GM23338 (cell line): Measurements from ENCODE around the gene CRYL1.

ENCODE experiments used
- EZH2 ChIP-seq: fragments of 200-600 bp; sonication (generic); IDR thresholded peaks from one replicate; pipeline ENCODE4 v1.8.0; 2017; ENCODE audit warnings: antibody characterized with exemption, mild to moderate bottlenecking, low read depth; ENCODE audit not compliant: unreplicated experiment
- JUNB ChIP-seq: IDR thresholded peaks from one replicate; pipeline ENCODE4 v1.6.1; 2016; ENCODE audit warnings: antibody characterized with exemption; ENCODE audit not compliant: unreplicated experiment
- POLR2AphosphoS5 ChIP-seq: IDR thresholded peaks from 2 replicates; pipeline ENCODE4 v1.6.1; 2016; ENCODE audit warnings: antibody characterized with exemption, low read depth
- TF ChIP-seq, protein P1 (sequence below), 2 experiments: fragments of 200-600 bp in 1 of 2; sonication (generic) in 1 of 2; conservative IDR thresholded peaks; 2 replicates each; pipeline versions ENCODE4 v1.5.1 to v1.6.1; 2016 to 2017; ENCODE audit warnings: antibody characterized with exemption in 2 of 2, low read depth in 2 of 2, mild to moderate bottlenecking in 2 of 2, moderate library complexity in 1 of 2

DNA sequence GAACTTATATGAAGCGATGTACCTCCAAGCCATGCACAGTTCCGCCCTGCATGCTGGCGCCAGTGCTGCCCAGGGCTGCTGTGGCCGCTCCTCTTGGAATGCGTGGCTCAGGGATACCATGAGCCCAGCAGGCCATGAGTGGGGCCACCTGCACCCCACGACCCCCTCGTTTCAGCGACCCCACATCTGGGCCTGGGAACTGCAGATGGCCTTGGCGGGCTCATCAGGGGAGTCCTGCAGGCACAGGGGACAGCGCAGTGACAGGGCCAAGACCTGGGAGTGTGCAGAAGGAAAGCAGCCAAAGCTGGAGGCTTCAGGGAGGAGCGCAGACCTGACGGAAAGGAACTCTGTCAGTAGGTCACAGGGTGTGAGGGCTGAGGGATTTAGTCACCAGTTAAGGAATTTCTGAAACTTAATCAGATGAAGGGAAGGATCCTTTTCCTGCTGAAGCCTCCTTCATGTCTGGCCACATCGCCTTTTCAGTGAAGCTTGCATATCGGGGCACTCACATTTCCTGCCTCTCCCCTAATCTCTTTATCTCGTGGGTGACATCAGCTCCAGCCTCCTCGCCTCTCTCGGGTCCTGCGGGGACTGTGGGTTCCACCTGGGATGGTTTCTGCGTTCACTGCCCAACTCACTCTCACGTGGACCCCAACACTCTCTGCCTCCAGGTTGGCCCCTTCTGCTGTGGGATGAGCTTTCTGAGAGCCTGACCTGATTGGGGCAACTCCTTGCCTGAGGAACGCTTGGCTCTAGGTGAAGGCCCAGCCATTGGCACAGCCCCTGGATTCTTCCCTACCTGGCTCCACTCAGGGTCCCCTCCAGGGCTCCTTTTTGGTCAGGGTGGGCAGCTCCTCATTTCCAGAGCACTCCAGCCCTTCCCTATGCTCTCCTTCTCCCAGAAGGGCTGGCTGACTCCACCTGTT lies 123.5 kb downstream of the CRYL1 start:
- no peak for TF ChIP-seq JUNB
- TF ChIP-seq, protein P1, sequence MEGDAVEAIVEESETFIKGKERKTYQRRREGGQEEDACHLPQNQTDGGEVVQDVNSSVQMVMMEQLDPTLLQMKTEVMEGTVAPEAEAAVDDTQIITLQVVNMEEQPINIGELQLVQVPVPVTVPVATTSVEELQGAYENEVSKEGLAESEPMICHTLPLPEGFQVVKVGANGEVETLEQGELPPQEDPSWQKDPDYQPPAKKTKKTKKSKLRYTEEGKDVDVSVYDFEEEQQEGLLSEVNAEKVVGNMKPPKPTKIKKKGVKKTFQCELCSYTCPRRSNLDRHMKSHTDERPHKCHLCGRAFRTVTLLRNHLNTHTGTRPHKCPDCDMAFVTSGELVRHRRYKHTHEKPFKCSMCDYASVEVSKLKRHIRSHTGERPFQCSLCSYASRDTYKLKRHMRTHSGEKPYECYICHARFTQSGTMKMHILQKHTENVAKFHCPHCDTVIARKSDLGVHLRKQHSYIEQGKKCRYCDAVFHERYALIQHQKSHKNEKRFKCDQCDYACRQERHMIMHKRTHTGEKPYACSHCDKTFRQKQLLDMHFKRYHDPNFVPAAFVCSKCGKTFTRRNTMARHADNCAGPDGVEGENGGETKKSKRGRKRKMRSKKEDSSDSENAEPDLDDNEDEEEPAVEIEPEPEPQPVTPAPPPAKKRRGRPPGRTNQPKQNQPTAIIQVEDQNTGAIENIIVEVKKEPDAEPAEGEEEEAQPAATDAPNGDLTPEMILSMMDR (conservative IDR thresholded peaks at IDR 0.05; ENCODE audit: low read depth in 2 of 2): no peak
- TF ChIP-seq EZH2: no peak
- TF ChIP-seq POLR2AphosphoS5: no peak
